Measurements from ENCODE around the gene LUZP1. TPM values are rescaled to one million over a fixed set of nuclear protein-coding genes. Genes with fewer than 3 reads are reported as not detected.

Gene LUZP1
- total RNA-seq = 24.6 and 34.8 TPM in 2 replicates

DNA sequence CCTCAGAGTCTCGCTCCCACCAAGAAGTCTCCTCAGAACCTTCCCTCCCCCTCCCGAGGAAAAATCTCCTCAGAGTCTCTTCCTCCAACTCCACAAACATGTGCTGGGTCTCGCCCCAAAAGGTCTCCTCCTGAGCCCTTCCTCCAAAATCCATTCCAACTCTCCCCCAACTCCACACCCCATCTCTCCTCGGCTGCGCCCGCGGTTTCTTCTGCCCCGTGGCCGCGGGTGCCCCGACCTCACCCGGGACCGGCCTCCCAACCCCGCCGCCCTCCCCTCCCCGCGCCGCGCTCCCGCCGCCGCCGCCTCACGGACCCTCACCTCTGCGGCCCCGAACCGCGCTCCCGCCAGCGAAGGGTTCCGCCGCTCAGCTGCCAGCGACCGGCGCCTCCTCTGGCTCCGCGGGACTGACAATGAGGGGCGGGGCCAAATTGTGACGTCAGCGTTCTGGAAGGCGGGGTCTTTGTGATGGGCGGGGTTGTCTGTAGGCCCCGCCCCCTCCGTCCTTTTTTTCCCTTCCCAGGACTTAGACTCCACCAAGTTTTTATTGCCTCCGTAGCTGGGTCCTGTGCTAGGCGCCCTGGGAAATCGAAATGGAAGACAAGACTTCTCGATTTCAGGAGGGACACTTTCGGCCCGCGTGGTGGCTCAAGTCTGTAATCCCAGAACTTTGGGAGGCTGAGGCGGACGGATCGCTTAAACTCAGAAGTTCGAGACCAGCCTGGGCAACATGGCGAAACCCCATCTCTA is at the start of gene LUZP1:
LUZP1 (minus strand) TSS at position 412 of the 750 bp plus-strand sequence.

DNA sequence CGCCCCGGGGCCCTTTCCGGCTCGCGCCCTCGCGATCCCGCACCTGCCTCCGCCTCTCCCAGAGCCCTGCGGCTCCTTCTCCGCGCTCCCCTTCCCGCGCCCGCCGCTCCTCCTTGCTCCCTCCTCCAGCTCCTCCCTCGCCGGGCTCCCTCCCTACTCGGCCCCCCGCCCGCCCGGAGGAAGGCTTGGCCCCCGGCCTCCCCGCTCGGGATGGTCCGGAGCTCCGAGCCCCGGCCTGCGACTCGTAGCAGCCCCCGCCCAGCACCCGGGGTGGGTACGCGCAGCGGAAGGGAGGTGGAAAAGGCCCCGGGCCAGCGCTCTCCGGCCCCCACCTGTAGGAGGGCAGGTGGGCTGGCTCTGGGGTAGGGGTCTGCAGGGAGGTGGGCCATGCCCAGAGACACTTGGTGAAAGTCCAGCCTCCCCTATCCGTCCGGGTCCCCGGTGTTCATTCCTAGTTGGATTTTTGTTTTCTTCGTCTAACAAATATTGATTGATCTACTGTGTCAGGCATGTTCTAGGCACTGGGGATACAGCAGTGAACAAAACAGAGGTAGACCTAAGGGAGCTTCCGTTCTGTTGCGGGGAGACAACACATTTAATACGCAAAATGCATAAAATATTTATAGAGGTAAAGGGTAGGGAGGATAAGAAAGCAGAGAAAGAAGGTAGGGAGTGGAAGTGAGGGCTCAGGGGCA is 48.9 kb upstream of the LUZP1 start, which contains the start of gene HTR1D:
HTR1D (minus strand) TSS at position 82 of the 695 bp plus-strand sequence. CDS start 23,283 bp downstream, outside the sequence.

Other genes starting within 250 kb of the LUZP1 start
- gene LACTBL1, start 196.0 kb downstream of the LUZP1 start, total RNA-seq = not detected in 2 replicates
- gene TEX46, start 153.0 kb downstream of the LUZP1 start, total RNA-seq = not detected in 2 replicates
- 105 and 121 TPM in 2 replicates for gene KDM1A, start 149.4 kb downstream of the LUZP1 start, total RNA-seq
- gene HTR1D, start 48.6 kb upstream of the LUZP1 start, total RNA-seq = 0.07 TPM in 1 of 2 replicates, not detected in the other
- 78.4 and 115 TPM in 2 replicates for gene HNRNPR, start 175.4 kb upstream of the LUZP1 start, total RNA-seq
- 17.8 and 23.6 TPM in 2 replicates for gene ZNF436, start 201.0 kb upstream of the LUZP1 start, total RNA-seq

All from airway epithelial cell (primary cell).